ENCODE measurements around the gene DUSP10. TPM values are rescaled to one million over a fixed set of nuclear protein-coding genes. Genes with fewer than 3 reads are reported as not detected.
A peak's percentile ranks its signal among the peaks of the same experiment; 100 is the strongest.

Gene DUSP10
- total RNA-seq (2022) = 2.0 and 2.1 TPM in 2 replicates
- Bru-seq, nascent RNA = percentile 50 among the genes with signal in this experiment
- BruChase-seq, experiment 1, labeled RNA remaining after a 2-hour chase = percentile 46 among the genes with signal in this experiment
- BruChase-seq, experiment 2, labeled RNA remaining after a 6-hour chase = percentile 38 among the genes with signal in this experiment
- long read RNA-seq = 0 reads

- peak within 1 kb of the TSS; percentile 68 for H3K4me3 ChIP-seq (ENCODE audit: low read depth, low read length)
- Mint-ChIP-seq H3K27me3 (ENCODE audit: insufficient read depth, unreplicated experiment) (no peaks in the 10 kb centered on the region), H3K27ac (ENCODE audit: unreplicated experiment) (no peak within 1 kb of the TSS), H3K9me3 (ENCODE audit: unreplicated experiment) (no peaks in the 10 kb centered on the region), H3K36me3 (ENCODE audit: insufficient read depth, unreplicated experiment) (no peaks in the 10 kb centered on the region), H3K4me3 (ENCODE audit: unreplicated experiment) (no peak within 1 kb of the TSS), H3K4me1 (ENCODE audit: low read depth, unreplicated experiment) (no peaks in the 10 kb centered on the region)
- no peaks in the 10 kb centered on the region for H3K36me3 ChIP-seq (ENCODE audit: control insufficient read depth, insufficient read depth, low read length)
- BruUV-seq (replicated peaks) = no TSS peak
- peak; percentile 97 to 98 for DNase-seq
- ChIA-PET CTCF (interaction anchor here (0.8 kb wide), 1 partner anchor 32 kb away, joined by 4 read pairs; no protein-coding TSS in a partner anchor), POLR2A (interaction anchor here (1.5 kb wide), 1 partner anchor 27 kb away, joined by 6 read pairs; no protein-coding TSS in a partner anchor)
- H3K27me3 ChIP-seq (replicated peaks; ENCODE audit: control insufficient read depth, insufficient read depth, low read length) = no peaks in the 10 kb centered on the region
- intact Hi-C loops (cut with micrococcal nuclease; ENCODE audit: unreplicated experiment) = loop anchor here (1.0 to 10.0 kb wide), 7 partner anchors 24 to 713 kb away; no protein-coding TSS in a partner anchor
- no peak for TF ChIP-seq CTCF (IDR thresholded peaks at IDR 0.05; ENCODE audit: insufficient read depth in 1 of 2, low read depth in 1 of 2, low read length in 1 of 2, severe bottlenecking in 1 of 2, unreplicated experiment in 1 of 2)
- 0 out of 2 replicates have a peak, but pooled peaks cover 7% of the 10 kb centered on the region for H3K4me1 ChIP-seq
- H3K9me3 ChIP-seq = no peaks in the 10 kb centered on the region
Measured at GRCh38 chr1:221741703-221742554, at the start of gene DUSP10. DUSP10 (minus strand) TSS chr1:221742089; CDS start chr1:221739744, 2,345 bp downstream.

- H3K27ac Mint-ChIP-seq (ENCODE audit: unreplicated experiment) = no peak overlapping the region
- ChIA-PET CTCF (no interaction called here), POLR2A (no interaction called here)
- H3K4me3 Mint-ChIP-seq (ENCODE audit: unreplicated experiment) = no peak overlapping the region
- Histone ChIP-seq H3K36me3 (ENCODE audit: control insufficient read depth, insufficient read depth, low read length) (no peaks in the 10 kb centered on the region), H3K9me3 (no peaks in the 10 kb centered on the region), H3K27me3 (replicated peaks; ENCODE audit: control insufficient read depth, insufficient read depth, low read length) (no peaks in the 10 kb centered on the region), H3K4me3 (ENCODE audit: low read depth, low read length) (no peak overlapping the region), H3K4me1 (no peaks in the 10 kb centered on the region)
- no peaks in the 10 kb centered on the region for H3K36me3 Mint-ChIP-seq (ENCODE audit: insufficient read depth, unreplicated experiment)
- no TSS peak for BruUV-seq (replicated peaks)
- intact Hi-C loops (cut with micrococcal nuclease; ENCODE audit: unreplicated experiment) = no loop called here
- DNase-seq = no peak
- H3K27me3 Mint-ChIP-seq (ENCODE audit: insufficient read depth, unreplicated experiment) = peaks cover 9% of the 10 kb centered on the region
- TF ChIP-seq CTCF (IDR thresholded peaks at IDR 0.05; ENCODE audit: insufficient read depth in 1 of 2, low read depth in 1 of 2, low read length in 1 of 2, severe bottlenecking in 1 of 2, unreplicated experiment in 1 of 2) = no peak
- no peaks in the 10 kb centered on the region for H3K4me1 Mint-ChIP-seq (ENCODE audit: low read depth, unreplicated experiment)
- H3K9me3 Mint-ChIP-seq (ENCODE audit: unreplicated experiment) = no peaks in the 10 kb centered on the region
Measured at GRCh38 chr1:221788466-221788865, 46.6 kb upstream of the DUSP10 start.

DNA sequence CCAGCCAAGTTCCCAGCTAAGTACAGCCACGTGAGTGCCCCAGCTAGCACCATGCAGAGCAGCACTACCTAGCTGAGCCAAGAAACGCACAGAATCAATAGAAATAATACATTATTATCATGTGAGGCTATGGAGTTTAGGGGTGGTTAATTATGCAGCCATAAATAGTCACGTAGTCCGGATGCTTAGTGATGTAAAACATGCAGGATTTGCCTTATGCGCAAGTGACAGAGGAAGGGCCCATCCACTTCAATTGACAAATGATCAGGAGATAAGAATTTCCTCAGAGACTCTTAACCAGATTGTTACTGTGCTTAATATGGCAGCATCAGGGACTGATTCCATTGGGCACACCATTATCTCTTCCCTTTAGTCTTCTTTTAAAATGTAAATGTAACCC is 44.8 kb upstream of the DUSP10 start:
- Histone ChIP-seq H3K4me3 (ENCODE audit: low read depth, low read length) (no peak overlapping the region), H3K9me3 (no peaks in the 10 kb centered on the region), H3K4me1 (no peaks in the 10 kb centered on the region), H3K36me3 (ENCODE audit: control insufficient read depth, insufficient read depth, low read length) (no peaks in the 10 kb centered on the region), H3K27me3 (replicated peaks; ENCODE audit: control insufficient read depth, insufficient read depth, low read length) (no peaks in the 10 kb centered on the region)
- DNase-seq = no peak
- Mint-ChIP-seq H3K36me3 (ENCODE audit: insufficient read depth, unreplicated experiment) (no peaks in the 10 kb centered on the region), H3K4me3 (ENCODE audit: unreplicated experiment) (no peak overlapping the region), H3K27ac (ENCODE audit: unreplicated experiment) (no peak overlapping the region), H3K27me3 (ENCODE audit: insufficient read depth, unreplicated experiment) (peaks cover 9% of the 10 kb centered on the region), H3K9me3 (ENCODE audit: unreplicated experiment) (no peaks in the 10 kb centered on the region), H3K4me1 (ENCODE audit: low read depth, unreplicated experiment) (no peaks in the 10 kb centered on the region)
- ChIA-PET POLR2A (no interaction called here), CTCF (no interaction called here)
- no TSS peak for BruUV-seq (replicated peaks)
- TF ChIP-seq CTCF (IDR thresholded peaks at IDR 0.05; ENCODE audit: insufficient read depth in 1 of 2, low read depth in 1 of 2, low read length in 1 of 2, severe bottlenecking in 1 of 2, unreplicated experiment in 1 of 2) = no peak
- intact Hi-C loops (cut with micrococcal nuclease; ENCODE audit: unreplicated experiment) = no loop called here

All from Caco-2 (cell line).